ENCODE measurements around the gene PTRH2. TPM values are rescaled to one million over a fixed set of nuclear protein-coding genes. Genes with fewer than 3 reads are reported as not detected.

PTRH2 gene
- total RNA-seq, 4 donors from 2014 or later, result 12.9 to 35.3 (median 27.4) TPM

Other genes starting within 250 kb of the PTRH2 start
- 10 to 100 TPM; 31.2 to 38.5 (median 33.5) TPM for gene DHX40, start 141.8 kb downstream of the PTRH2 start, total RNA-seq
- 100 to 1,000 TPM; 188 to 245 (median 209) TPM for gene CLTC, start 87.5 kb downstream of the PTRH2 start, total RNA-seq
- 100 to 1,000 TPM; 113 to 427 (median 203) TPM for gene VMP1, start 224 bp upstream of the PTRH2 start, total RNA-seq
- 10 to 100 TPM in 2 of 4 donors, 1 to 10 TPM in 2; 4.2 to 16.5 (median 8.4) TPM for gene TUBD1, start 185.5 kb upstream of the PTRH2 start, total RNA-seq
- gene RPS6KB1, start 185.7 kb upstream of the PTRH2 start, total RNA-seq, result 10 to 100 TPM; 33.6 to 48.3 (median 43.2) TPM

Data from tibial nerve (tissue), 4 donors.